Measurements from ENCODE around the gene CEP350. TPM values are rescaled to one million over a fixed set of nuclear protein-coding genes. Genes with fewer than 3 reads are reported as not detected.

Gene CEP350
- polyA plus RNA-seq, 1 donor (not counting 4 experiments of a cell fraction or from before 2014, with no cell fraction given): 12.0 TPM

- dilution Hi-C loops (cut with MboI; ENCODE audit: extremely low pct_ligation_motif_present, low sequenced_read_pairs): no loop called here
- Histone ChIP-seq H3K9ac (ENCODE audit: control insufficient read depth, extremely low read depth, insufficient read depth, low read length) (no peak overlapping the region), H3K79me2 (ENCODE audit: control insufficient read depth, insufficient read depth, low read length) (no peaks in the 10 kb centered on the region), H3K27ac (ENCODE audit: control insufficient read depth, insufficient read depth, low read length) (no peak overlapping the region), H3K4me3 (ENCODE audit: control insufficient read depth in 2 of 3, extremely low read depth in 1 of 3, insufficient read depth in 2 of 3, low read depth in 1 of 3, low read length in 3 of 3) (no peak overlapping the region), H4K20me1 (ENCODE audit: control insufficient read depth, extremely low read depth, insufficient read depth, low read length) (no peaks in the 10 kb centered on the region), H3K4me2 (ENCODE audit: control insufficient read depth, extremely low read depth, insufficient read depth, low read depth, low read length) (no peak overlapping the region), H3K9me1 (ENCODE audit: control insufficient read depth, extremely low read depth, insufficient read depth, low read length) (no peaks in the 10 kb centered on the region), H3K36me3 (ENCODE audit: control insufficient read depth in 2 of 2, extremely low read depth in 1 of 2, insufficient read depth in 2 of 2, low read length in 2 of 2) (no peaks in the 10 kb centered on the region), H2AFZ (ENCODE audit: control insufficient read depth, low read length) (no peak overlapping the region), H3K4me1 (ENCODE audit: control insufficient read depth, extremely low read depth, insufficient read depth, low read length) (no peaks in the 10 kb centered on the region), H3K27me3 (ENCODE audit: control insufficient read depth, extremely low read depth, insufficient read depth, low read length) (no peaks in the 10 kb centered on the region), H3K9me3 (ENCODE audit: control insufficient read depth, low read depth, low read length) (no peaks in the 10 kb centered on the region)
- DNase-seq (ENCODE audit: low read depth, low spot score): no peak
- TF ChIP-seq EZH2 (IDR thresholded peaks at IDR 0.05; ENCODE audit: low read length): no peak
- TF ChIP-seq, protein P1, sequence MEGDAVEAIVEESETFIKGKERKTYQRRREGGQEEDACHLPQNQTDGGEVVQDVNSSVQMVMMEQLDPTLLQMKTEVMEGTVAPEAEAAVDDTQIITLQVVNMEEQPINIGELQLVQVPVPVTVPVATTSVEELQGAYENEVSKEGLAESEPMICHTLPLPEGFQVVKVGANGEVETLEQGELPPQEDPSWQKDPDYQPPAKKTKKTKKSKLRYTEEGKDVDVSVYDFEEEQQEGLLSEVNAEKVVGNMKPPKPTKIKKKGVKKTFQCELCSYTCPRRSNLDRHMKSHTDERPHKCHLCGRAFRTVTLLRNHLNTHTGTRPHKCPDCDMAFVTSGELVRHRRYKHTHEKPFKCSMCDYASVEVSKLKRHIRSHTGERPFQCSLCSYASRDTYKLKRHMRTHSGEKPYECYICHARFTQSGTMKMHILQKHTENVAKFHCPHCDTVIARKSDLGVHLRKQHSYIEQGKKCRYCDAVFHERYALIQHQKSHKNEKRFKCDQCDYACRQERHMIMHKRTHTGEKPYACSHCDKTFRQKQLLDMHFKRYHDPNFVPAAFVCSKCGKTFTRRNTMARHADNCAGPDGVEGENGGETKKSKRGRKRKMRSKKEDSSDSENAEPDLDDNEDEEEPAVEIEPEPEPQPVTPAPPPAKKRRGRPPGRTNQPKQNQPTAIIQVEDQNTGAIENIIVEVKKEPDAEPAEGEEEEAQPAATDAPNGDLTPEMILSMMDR (optimal IDR thresholded peaks at IDR 0.05 in 1 of 3, IDR thresholded peaks at IDR 0.05 in 1 of 3, conservative IDR thresholded peaks at IDR 0.05 in 1 of 3; ENCODE audit: extremely low read depth in 1 of 3, insufficient read depth in 2 of 3, low read length in 3 of 3): no peak
- no peak for FAIRE-seq
These were observed 130.7 kb downstream of the CEP350 start for GRCh38 chr1:180085331-180085730.

DNA sequence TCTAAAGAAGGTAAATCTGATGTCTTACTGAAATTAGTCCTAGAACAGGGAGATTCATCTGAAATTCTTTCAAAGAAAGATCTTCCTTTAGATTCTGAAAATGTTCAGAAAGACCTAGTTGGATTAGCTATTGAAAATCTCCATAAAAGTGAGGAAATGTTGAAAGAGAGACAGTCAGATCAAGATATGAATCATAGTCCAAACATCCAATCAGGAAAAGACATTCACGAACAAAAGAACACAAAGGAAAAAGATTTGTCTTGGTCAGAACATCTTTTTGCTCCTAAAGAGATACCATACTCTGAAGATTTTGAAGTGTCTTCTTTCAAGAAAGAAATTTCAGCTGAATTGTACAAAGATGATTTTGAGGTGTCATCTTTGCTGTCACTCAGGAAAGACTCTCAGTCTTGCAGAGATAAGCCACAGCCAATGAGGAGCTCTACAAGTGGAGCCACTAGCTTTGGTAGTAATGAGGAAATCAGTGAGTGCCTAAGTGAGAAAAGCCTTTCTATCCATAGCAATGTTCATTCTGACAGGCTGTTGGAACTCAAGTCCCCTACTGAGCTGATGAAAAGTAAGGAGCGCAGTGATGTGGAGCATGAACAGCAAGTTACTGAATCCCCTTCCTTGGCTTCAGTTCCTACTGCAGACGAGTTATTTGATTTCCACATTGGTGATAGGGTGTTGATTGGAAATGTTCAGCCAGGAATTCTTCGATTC lies 138.5 kb downstream of the CEP350 start:
- dilution Hi-C loops (cut with MboI; ENCODE audit: extremely low pct_ligation_motif_present, low sequenced_read_pairs): no loop called here
- FAIRE-seq: no peak
- Histone ChIP-seq H3K4me1 (ENCODE audit: control insufficient read depth, extremely low read depth, insufficient read depth, low read length) (no peaks in the 10 kb centered on the region), H3K9me3 (ENCODE audit: control insufficient read depth, low read depth, low read length) (no peaks in the 10 kb centered on the region), H2AFZ (ENCODE audit: control insufficient read depth, low read length) (no peak overlapping the region), H3K79me2 (ENCODE audit: control insufficient read depth, insufficient read depth, low read length) (no peaks in the 10 kb centered on the region), H3K27ac (ENCODE audit: control insufficient read depth, insufficient read depth, low read length) (no peak overlapping the region), H3K36me3 (ENCODE audit: control insufficient read depth in 2 of 2, extremely low read depth in 1 of 2, insufficient read depth in 2 of 2, low read length in 2 of 2) (peaks cover 3 to 11% of the 10 kb centered on the region in 2 experiments), H3K9me1 (ENCODE audit: control insufficient read depth, extremely low read depth, insufficient read depth, low read length) (no peaks in the 10 kb centered on the region), H3K27me3 (ENCODE audit: control insufficient read depth, extremely low read depth, insufficient read depth, low read length) (no peaks in the 10 kb centered on the region), H4K20me1 (ENCODE audit: control insufficient read depth, extremely low read depth, insufficient read depth, low read length) (no peaks in the 10 kb centered on the region), H3K9ac (ENCODE audit: control insufficient read depth, extremely low read depth, insufficient read depth, low read length) (no peak overlapping the region), H3K4me3 (ENCODE audit: control insufficient read depth in 2 of 3, extremely low read depth in 1 of 3, insufficient read depth in 2 of 3, low read depth in 1 of 3, low read length in 3 of 3) (no peak overlapping the region), H3K4me2 (ENCODE audit: control insufficient read depth, extremely low read depth, insufficient read depth, low read depth, low read length) (no peak overlapping the region)
- TF ChIP-seq, protein P1 (optimal IDR thresholded peaks at IDR 0.05 in 1 of 3, IDR thresholded peaks at IDR 0.05 in 1 of 3, conservative IDR thresholded peaks at IDR 0.05 in 1 of 3; ENCODE audit: extremely low read depth in 1 of 3, insufficient read depth in 2 of 3, low read length in 3 of 3): no peak
- TF ChIP-seq EZH2 (IDR thresholded peaks at IDR 0.05; ENCODE audit: low read length): no peak
- DNase-seq (ENCODE audit: low read depth, low spot score): no peak

Data from keratinocyte (primary cell).